NCI-H774 (cell line): ENCODE data around the gene CLSTN1.
"Not testable (repeated sequence)": the region's sequence is repeated elsewhere in the genome, so short reads cannot be mapped to it uniquely, and the experiment has no call there.

Experiments used
- DNase-seq: peaks from one replicate; lab custom pipeline; 2025; lab: John Stamatoyannopoulos, UW

CLSTN1 gene

DNA sequence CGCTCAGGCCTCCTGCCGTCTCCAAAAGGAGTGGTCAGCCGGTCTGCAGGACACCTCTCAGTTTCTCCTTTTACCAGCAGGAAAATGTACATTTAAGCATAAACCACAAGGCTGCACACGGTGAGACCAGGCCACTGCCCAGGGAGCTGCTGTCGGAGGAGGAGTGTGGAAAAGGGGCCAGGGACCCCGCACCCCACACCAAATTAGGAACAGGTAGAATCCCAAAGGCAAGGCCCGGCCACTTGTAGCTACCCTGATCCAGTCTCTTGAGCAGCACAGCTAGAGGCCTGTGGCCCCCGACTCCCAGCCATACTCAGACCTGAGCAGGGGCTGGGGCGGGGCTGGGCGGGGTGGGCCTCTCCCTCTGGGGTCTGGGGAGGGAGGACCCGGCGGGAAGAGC is 94.2 kb downstream of the CLSTN1 start:
- DNase-seq, result no peak

DNA sequence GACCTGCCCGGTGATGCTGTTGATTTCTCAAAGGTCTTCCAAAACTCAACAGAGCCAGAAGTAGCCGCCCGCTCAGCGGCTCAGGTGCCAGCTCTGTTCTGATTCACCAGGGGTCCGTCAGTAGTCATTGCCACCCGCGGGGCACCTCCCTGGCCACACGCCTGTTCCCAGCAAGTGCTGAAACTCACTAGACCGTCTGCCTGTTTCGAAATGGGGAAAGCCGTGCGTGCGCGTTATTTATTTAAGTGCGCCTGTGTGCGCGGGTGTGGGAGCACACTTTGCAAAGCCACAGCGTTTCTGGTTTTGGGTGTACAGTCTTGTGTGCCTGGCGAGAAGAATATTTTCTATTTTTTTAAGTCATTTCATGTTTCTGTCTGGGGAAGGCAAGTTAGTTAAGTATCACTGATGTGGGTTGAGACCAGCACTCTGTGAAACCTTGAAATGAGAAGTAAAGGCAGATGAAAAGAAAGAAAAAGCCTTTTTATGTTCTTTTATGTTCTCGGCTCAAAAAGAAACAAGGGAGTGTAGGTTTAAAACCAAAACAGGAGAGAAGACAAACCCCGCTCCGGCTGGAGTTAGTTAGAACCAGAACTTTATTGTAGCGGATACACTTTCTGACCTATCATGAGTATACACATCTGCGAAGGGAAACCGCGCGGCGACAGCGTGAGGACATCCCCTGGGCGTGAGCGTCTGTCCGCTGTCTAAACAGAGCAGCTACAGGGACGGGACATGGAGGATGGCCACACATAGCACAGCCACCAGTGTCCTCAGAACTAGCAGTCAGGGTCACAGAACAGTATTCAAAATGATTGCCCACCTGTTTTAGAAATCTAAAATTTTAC is 95.1 kb downstream of the CLSTN1 start:
- no peak for DNase-seq

DNA sequence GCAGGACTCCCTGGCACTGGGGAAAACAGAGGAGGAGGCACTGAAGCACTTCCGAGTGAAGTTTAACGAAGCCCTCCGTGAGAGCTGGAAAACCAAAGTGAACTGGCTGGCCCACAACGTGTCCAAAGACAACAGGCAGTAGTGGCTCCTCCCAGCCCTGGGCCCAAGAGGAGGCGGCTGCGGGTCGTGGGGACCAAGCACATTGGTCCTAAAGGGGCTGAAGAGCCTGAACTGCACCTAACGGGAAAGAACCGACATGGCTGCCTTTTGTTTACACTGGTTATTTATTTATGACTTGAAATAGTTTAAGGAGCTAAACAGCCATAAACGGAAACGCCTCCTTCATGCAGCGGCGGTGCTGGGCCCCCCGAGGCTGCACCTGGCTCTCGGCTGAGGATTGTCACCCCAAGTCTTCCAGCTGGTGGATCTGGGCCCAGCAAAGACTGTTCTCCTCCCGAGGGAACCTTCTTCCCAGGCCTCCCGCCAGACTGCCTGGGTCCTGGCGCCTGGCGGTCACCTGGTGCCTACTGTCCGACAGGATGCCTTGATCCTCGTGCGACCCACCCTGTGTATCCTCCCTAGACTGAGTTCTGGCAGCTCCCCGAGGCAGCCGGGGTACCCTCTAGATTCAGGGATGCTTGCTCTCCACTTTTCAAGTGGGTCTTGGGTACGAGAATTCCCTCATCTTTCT is 96.7 kb downstream of the CLSTN1 start:
- no peak for DNase-seq

DNA sequence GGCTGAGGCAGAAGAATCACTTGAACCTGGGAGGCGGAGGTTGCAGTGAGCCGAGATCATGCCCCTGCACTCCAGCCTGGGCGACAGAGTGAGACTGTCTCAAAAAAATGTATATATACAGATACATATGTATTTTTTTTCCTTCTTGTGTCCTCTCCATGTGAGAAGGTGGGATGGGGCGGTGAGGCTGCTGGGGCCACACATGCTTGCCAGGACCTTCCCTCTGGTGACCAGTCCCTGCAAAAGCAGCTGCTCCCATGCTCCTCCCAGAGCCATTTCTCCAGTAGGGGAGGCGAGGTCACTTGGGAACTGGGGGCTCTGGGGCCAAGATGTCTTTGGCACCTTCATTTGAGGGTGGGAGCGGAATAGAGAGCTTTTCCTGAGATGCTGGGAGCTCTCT is 97.4 kb downstream of the CLSTN1 start:
- no peak for DNase-seq

DNA sequence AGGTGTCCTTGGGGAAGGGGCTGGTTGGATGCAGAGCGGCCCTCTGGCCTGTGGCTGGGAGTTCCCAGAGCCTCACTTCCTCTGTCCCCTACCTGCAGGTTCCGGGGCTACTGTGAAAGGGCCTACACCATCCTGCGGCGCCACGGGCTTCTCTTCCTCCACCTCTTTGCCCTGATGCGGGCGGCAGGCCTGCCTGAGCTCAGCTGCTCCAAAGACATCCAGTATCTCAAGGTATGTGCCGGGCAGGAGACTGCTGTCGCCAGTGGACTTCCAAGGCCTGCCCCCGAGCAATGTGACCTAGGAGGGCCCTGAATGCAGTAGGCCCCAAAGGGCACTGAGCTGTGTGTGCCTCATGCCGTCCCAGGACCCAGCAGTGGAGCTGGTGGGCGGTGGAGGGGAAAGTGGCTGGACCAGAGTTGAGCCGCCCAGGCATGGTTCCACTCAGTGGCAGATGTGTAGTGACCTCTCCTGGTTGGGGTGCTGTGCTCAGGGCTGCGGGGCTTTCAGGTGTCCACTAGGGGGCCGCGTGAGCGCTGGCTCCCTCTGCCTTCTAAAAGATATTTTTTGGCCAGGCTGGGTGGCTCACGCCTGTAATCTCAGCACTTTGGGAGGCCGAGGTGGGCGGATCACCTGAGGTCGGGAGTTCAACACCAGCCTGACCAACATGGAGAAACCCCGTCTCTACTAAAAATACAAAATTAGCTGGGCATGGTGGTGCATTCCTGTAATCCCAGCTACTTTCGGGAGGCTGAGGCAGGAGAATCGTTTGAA is 98.9 kb downstream of the CLSTN1 start:
- no peak for DNase-seq

DNA sequence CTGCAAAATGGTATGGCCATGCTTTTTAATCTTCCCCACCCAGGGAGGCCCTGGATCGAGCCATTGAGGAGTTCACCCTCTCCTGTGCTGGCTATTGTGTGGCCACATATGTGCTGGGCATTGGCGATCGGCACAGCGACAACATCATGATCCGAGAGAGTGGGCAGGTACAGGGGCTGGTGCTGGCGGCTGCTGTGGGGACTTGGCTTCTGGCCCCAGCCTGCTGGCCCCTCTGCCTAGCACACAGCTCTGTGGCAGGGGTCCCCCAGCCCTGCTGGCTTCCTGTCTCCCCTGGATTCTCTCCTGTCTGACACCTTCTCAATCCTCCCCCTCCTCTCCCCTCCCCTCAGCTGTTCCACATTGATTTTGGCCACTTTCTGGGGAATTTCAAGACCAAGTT is 99.8 kb downstream of the CLSTN1 start:
- DNase-seq, result no peak

DNA sequence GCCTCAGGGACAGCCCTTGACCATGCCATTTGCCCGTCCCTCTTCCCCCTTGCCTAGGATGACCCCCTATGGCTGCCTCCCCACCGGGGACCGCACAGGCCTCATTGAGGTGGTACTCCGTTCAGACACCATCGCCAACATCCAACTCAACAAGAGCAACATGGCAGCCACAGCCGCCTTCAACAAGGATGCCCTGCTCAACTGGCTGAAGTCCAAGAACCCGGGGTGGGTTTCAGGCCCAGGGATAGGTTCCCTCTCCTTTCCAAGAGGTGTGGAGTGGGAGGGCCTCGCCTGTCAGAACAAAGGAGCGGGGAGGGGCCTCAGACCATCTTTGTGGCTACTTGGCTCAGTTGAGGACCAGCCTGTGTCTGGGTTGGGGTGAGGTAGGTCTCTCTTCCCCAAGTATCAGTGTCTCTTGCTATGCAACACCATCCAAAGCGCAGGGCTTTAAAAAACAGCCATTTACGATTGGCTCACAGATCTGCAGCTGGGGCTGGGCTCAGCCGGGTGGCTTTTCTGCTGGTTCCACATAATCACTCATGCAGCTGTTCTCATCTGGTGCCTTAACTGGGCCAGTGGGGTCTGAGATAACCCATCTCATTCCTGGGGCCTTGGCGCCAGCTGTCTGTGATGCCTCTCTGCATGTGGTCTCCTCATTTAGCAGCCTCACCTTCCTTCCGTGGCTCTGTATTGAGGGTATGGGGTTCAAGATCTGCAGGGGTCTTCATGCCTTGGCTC is 100.5 kb downstream of the CLSTN1 start:
- DNase-seq, result no peak

DNA sequence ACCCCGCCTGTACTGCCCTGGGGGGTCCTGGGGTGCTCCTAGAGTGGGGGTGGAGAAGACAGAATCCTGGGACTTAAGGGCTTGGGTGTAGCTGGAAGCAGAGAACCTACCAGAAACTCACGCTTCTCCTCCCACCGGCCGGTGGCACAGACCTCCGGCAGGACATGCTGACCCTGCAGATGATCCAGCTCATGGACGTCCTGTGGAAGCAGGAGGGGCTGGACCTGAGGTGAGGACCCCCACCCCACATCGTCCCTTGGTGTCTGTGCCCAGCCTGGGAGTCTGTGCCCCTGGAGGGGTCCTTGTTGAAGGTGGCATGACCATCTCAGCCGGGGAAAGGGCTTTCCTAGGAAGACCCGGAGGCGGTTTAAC is 101.4 kb downstream of the CLSTN1 start:
- DNase-seq, result no peak

DNA sequence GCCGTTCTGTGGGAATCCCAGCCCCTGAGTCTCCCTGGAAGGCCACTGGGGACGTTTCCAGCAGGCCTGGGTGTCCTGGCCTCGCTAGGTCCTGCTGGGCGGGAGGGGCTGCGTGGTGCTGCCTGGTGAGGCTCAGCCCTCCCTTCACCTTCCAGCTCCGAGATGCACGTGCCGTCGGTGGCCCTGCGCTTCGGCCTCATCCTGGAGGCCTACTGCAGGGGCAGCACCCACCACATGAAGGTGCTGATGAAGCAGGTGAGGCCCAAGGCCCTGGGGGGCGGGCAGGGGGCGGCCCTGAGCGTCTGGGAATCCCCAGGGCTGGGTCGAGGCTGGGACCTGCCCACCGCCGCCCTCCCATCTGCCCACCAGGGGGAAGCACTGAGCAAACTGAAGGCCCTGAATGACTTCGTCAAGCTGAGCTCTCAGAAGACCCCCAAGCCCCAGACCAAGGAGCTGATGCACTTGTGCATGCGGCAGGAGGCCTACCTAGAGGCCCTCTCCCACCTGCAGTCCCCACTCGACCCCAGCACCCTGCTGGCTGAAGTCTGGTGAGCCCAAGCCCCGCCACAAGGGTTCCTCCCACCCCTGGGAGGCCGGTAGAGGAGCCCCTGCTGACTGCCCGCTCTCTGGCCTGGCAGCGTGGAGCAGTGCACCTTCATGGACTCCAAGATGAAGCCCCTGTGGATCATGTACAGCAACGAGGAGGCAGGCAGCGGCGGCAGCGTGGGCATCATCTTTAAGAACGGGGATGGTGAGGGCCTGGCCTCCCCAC is 102.0 kb downstream of the CLSTN1 start:
- no peak for DNase-seq

DNA sequence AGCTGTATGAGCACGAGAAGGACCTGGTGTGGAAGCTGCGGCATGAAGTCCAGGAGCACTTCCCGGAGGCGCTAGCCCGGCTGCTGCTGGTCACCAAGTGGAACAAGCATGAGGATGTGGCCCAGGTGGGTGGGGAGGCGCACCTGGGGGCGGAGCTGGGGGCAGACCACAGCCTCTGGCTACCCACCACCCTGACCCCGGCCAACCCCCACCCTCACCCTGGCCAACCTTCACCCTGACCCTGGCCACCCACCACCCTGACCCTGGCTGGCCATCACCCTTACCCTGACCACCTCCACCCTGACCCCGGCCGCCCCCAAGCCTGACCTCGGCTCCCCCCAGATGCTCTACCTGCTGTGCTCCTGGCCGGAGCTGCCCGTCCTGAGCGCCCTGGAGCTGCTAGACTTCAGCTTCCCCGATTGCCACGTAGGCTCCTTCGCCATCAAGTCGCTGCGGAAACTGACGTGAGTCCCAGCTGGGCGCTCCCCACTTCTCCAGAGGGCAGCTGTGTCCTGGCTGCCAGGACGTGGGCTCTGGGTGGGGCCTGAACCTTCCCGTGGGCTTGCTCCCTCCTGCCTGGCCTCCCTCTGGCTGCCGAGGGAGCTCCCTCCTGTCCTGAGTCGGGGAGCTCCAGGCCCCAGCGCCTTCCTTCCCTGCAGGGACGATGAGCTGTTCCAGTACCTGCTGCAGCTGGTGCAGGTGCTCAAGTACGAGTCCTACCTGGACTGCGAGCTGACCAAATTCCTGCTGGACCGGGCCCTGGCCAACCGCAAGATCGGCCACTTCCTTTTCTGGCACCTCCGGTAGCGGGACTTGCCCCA is 102.8 kb downstream of the CLSTN1 start:
- DNase-seq, result no peak

DNA sequence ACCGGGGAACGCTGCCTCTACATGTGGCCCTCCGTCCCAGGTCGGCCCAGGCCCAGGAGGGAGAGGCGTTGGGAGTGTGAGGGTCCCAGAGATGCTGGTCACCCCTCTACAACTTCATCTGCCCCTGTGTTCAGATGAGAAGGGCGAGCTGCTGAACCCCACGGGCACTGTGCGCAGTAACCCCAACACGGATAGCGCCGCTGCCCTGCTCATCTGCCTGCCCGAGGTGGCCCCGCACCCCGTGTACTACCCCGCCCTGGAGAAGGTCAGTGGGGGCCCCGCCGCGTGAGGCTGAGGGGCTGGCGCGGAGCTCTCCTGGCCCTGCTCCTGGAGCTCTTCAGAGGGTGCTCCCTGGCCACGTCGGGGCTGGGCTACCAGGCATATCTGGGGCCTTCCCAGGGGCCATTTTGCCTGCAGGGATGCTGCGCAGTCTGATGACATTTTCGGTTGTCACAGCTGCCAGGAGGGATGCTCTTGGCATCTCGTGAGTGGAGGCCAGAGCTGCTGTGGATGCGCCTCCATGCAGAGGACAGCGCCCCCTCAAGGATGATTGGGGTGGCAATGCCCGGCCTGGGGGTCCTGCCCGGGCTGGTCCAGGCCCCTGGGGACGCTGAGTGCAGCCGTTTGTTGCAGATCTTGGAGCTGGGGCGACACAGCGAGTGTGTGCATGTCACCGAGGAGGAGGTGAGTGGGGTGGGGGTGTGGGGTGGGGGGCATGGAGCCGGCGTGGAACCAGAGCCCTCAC is 103.6 kb downstream of the CLSTN1 start:
- DNase-seq, result no peak

DNA sequence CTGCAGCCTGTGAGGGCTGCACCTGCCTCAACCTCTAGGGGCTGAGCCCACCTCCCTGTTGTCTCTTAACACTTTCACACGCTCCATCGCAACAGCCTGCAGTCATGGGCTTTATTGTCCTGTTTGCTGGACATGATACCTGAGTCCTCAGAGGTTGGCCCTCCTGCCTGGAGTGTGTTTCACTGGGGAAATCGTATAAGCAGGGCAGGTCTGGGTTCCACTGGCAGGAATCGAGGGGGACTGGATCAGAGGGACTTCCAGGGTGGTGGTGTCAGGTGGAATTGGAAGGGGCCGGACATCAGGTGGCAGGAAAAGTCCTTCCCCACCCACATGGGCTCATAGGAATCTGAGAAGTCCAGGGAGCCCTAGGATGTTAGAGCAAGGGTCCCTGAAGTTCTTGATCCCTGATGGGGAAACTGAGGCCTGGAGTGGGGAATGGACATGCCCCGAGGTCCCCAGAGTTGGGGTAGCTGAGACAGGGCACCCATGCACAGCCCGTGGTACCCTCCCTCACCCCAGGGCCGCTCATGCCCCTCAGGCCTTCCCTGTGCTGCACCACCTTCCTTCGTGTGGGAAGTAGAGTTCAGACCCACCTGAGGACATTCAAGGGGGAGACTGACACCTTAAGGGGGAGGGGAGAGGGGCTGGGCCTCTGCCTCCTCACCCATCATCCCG is 105.6 kb downstream of the CLSTN1 start:
- no peak for DNase-seq

DNA sequence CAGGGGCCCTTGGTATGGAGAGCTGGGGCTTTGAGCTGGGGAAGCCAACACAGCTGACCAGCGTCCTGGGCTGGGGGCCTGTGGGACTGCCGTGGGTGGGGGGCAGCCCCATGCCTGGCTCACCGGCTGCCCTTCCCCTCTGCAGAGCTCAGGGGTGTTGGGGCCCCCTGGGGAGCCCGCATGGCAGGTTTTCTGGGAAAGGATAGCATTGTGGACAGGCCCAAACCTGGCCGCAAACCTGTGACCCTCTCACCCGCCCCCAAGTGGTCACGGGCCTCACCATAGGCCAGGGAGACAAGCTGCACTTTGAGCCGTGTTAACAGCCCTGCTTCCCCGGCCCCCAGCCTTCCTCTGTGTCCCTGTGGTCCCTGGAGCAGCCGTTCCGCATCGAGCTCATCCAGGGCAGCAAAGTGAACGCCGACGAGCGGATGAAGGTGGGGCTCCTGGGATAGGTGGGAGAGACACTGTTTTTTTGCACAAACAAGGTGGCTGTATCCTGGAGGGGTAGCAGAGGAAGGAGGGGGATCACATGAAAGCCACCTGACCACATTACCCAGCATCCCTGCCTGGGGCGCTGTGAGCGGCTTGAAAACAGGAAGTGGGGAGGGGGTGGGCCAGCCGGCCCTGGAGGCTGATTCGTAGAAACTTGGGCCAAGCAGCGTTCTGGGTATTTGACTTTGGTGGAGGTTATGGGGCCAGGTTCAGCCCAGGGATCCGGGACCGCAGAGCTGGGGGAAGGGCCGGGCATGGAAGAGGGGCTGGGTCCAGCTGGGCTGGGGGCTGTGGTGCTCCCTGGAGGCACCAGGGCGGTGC is 106.4 kb downstream of the CLSTN1 start:
- DNase-seq, result no peak

DNA sequence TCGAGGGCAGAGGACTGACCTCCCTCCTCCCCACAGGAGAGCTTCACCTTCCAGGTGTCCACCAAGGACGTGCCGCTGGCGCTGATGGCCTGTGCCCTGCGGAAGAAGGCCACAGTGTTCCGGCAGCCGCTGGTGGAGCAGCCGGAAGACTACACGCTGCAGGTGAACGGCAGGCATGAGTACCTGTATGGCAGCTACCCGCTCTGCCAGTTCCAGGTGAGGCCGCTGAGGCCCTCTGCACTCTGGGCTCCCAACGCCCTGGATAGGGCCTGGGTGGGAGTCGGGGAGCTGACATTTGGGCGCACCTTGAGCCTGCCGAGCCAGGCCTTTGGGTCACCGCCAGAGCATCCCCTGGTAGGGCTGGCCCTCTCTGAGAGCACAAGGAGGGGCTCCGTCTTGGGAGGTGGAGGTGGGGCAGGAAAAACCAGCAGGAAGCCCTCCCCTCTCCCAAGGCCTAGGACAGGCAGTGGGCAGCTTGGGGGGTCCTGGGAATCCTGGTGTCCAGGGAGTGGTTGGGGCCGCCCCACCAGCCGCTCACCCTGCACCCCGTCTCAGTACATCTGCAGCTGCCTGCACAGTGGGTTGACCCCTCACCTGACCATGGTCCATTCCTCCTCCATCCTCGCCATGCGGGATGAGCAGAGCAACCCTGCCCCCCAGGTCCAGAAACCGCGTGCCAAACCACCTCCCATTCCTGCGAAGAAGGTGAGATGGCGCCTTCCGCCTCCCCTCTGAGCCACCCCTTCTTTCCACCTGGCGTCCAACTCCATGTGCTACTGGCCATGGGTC is 107.2 kb downstream of the CLSTN1 start:
- no peak for DNase-seq

DNA sequence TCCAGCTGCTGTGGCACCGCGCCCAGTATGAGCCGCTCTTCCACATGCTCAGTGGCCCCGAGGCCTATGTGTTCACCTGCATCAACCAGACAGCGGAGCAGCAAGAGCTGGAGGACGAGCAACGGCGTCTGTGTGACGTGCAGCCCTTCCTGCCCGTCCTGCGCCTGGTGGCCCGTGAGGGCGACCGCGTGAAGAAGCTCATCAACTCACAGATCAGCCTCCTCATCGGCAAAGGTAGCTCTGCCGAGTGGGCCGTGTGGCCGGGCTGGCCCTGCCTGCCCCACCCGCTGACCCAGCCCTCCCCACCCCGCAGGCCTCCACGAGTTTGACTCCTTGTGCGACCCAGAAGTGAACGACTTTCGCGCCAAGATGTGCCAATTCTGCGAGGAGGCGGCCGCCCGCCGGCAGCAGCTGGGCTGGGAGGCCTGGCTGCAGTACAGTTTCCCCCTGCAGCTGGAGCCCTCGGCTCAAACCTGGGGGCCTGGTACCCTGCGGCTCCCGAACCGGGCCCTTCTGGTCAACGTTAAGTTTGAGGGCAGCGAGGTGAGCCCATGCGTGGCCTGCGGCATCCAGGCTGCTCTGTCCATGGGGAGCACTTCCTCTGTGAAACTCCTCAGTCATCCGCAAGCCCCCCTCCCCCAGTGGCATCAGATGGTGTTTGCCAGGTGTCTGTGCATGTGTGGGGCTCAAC is 108.1 kb downstream of the CLSTN1 start:
- DNase-seq, result no peak

DNA sequence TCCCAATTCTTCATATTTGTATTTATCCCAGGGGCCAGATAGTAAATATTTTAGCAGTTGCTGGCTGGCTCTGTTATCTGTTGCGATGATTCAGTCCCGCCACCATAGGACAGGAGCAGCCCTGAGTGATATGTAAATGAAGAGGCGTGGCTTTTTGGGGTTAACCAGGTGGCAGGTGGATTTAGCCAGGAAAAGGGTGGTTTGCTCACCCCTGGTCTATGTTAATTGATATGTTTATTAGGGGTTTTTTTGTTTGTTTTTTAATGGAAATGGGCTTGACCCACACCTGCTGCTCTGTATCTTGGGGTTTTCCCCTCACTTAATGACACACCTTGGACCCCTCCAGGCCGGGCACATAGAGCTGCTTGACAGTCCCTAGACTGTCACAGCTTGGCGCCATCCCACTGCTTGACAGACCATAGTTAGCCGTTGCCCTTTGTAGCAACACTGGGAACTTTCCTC is 109.5 kb downstream of the CLSTN1 start:
- no peak for DNase-seq

DNA sequence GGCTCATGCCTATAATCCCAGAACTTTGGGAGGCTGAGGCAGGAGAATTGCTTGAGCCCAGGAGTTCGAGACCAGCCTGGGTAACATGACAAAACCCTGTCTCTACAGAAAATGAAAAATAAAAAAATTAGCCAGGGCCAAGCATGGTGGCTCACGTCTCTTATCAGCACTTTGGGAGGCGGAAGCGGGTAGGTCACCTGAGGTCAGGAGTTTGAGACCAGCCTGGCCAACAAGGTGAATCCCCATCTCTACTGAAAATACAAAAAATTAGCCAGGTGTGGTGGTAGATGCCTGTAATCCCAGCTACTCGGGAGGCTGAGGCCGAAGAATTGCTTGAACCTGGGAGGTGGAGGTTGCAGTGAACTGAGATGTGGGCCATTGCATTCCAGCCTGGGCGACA is 111.0 kb downstream of the CLSTN1 start:
- DNase-seq, result not testable (repeated sequence)
